GM21825 (cell line): Measurements from ENCODE around the gene ATP9A.
"Not testable (repeated sequence)": the region's sequence is repeated elsewhere in the genome, so short reads cannot be mapped to it uniquely, and the experiment has no call there.

Experiments used
- ATAC-seq: cut with Tn5 transposase; IDR thresholded peaks from one replicate; pipeline ENCODE4 v1.9.1; 2021; ENCODE audit warnings: mild to moderate bottlenecking, moderate library complexity; ENCODE audit not compliant: unreplicated experiment

ATP9A gene

DNA sequence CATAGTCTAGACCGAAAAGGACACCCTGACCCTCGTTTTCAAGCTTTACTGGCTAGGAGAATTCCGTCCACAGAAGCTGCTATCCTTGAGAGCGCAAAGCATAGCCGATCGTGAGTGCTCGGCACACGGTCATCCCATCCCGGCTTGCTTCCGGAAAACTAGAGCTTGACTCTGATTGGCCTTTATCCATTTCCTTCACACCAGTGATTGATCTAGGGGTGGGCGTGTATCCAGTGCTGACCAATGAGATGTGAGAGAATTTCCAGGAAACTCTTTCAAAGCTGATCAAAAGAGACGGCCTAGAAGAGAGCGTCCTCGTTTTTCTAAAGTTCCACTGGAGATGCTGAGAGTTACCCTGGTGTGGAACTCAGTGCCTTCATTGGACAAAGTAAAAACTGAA, 184.7 kb downstream of the ATP9A start:
- no peak for ATAC-seq

DNA sequence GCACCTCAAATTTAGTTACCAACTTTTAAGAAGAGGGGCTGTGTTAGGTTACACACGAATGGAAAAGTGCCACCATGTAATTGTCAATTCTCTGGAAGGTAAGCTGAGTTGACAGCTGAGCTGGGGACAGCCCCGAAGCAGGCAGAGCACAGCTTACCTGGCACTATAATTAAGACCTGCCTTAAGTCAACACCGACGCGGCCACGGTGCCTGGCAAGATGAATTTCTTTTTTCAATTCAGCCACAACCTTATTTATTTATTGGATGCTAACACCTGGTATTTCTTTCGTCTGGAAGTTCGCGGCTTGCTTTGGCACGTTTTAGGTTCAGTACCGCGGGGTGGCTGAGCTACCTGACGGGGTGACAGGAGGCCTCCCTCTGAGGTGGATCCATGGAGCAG, 185.1 kb downstream of the ATP9A start:
- ATAC-seq = no peak

DNA sequence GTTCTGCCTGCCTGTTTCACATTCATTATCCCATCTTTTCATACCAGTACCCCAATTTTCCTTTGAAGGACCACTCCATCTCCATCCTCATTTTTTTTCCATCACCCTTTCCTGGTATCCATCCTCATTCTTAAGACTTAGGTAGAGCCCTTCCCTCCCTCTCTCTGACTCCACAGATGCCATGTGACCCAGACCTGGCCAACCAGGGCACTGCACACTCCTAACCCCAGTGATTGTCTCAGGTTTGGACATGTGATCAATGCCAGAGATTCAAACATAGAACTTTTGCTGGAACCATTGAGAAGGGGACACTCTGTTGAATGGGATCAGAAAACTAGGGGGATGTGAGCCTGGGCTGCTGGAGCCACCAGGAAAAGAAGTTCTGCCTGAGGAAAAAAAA, 186.6 kb downstream of the ATP9A start:
- no peak for ATAC-seq

DNA sequence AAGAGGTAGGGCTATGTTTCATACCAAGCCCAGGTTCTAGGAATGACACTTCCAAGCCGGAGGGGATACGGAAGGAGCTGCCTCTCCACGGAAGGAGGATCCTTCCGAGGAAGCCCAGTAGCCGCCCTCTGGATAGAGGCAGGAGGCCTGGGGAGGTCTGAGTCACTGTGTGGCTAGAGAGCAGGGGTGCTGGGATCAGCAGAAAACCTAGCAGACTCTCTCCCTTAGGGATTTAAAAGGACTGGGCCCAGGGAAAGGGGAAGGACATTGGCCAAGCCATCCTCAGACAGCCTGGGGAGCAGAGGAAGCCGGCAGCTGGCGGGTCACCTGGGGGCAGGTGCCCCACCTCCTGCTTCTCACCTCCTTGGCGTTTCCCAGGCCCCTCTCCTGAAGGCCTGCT, 189.1 kb downstream of the ATP9A start:
- ATAC-seq = no peak

DNA sequence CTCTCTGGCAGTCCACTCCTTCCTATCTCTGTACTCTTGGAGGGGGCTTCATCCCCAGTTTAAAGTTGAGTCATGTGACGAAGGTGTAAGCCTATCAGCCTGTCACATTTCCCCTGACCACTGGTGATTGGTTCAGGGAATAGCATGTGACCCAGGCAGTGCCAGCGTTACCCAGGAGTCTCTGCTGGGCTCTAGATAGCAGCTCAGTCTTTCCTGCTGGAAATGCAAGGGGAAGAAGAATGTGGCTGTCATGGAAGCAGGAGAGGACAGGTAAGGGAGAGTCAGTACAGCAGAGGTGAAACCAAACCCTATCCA, 190.1 kb downstream of the ATP9A start:
- no peak for ATAC-seq

DNA sequence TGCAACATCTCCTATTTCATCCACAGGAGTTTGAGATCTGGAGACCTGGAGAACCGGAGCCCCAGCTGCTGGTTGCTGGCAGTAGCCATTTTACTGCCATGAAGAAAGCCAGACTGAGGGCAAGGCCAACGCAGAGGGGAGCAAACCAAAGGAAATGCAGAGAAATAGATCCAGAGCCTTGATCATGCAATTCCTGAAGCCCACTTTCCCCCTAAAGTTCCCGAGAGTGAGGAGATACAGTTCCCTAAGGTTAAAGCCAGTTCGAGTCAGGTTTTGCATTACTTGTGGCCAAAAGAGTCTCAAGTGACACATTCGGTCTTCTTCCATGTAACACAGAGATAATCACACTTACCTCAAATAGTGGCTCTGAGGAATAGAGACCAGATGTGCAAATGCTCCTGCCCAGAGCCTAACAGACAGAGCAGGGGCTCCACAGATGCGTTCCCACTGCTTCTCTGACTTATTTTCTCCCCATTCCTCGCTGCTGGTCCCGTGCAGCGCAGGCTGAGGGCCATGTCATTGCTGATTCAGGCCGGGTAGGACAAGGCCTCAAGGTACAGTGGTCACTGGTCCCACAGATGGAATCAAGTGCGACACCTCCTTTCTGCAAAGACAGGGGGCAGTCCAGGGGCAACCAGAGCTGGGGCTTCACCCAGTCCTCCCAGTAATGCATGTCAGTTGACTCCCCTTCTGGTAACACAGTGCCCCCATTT, 190.6 kb downstream of the ATP9A start:
- no peak for ATAC-seq

DNA sequence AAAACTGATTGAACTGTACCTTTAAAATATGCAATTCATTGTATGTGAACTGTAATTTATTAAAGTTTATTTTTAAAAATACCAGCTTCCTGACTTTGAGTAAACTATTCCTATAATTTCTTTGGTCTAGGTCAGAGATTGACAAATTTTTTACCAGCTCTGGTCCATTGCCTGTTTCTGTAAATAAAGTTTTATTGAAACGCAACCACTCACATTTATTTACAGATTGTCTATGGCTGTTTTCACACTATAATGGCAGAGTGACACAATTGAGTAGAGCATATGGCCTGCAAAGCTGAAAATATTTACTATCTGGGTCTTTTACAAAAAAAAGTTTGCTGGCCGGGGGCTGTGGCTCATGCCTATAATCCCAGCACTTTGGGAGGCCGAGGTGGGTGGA, 192.7 kb downstream of the ATP9A start:
- ATAC-seq = no peak

DNA sequence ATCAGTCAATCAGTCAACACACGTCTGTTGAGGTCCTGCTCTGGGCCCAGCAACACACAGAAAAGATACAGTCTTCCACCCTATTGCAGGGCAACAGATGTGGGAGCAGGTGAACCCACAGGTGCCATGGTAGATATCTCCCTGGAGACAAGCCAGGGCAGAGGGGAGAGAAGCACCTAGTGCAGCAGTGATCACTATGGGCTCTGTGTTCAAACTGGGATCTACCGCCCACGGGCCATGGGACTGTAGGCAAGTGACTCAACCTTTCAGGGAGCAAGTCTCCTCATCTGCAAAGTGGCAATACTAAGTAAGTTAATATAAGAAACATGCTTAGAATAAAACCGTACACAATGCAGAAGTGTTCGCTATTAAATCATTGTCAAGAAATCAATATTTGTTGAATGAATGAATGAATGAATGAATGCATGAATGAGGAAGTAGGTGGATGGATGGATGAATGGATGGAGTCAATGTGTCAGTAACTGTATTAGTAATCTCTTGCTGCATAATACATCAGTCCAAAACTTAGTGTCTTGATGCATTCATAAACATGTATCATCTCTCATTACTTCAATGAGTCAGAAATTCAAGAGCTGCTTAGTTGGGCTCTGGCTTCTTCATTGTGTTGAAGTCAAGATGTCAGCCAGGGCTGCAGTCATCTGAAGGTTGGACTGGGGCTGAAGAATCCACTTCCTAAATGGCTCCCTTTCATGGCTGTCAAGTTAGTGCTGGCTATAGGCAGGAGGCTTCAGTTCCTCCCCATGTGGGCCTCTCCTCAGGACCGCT, 193.7 kb downstream of the ATP9A start:
- no peak for ATAC-seq

DNA sequence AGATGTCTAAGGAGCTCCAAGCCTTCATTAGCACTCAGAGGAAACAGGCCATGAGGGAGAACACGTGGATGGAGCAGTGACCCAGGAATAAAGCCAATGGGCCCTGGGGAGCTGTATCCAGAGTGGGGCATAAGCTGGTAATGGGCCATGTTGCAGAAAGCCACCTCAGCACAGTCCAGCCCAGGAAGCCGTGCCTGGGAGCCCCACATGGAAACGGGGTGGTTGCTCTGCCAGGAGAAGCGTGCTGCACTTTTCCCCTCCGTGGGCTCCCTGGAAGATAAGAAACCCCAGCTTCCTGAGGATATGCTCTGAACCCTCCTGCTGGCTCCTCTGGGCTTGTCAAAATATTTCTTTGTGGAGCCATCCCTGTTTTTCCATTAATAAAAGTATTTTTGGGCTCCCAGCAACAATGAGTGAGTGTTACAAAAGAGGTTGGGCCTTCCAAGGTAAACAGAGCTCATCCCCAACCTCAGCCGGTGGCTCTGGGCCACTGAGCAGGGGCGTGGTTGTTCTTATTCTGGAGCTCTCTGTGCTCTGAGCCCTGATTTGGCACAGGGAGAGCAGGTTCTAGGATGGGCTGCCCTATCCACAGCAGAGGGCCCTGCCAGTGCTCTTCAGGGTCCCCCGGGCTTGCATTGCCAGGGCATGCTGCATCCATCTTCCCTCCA, 194.5 kb downstream of the ATP9A start:
- no peak for ATAC-seq

DNA sequence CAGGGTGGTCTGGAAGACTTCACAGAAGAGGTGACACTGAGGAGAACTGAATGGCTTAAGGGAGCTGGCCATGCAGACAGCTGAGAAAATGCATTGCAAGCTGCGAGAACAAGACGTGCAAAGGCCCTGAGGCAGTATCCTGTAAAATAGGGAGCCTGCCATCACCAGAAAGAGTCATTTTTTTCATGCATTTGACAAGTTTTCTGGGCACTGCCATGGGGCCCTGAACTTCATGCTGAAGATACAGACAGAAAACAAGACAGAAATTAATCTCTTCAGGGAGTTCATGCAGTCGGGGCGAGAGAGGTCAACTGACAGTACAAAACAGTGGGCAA, 196.8 kb downstream of the ATP9A start:
- ATAC-seq = no peak

DNA sequence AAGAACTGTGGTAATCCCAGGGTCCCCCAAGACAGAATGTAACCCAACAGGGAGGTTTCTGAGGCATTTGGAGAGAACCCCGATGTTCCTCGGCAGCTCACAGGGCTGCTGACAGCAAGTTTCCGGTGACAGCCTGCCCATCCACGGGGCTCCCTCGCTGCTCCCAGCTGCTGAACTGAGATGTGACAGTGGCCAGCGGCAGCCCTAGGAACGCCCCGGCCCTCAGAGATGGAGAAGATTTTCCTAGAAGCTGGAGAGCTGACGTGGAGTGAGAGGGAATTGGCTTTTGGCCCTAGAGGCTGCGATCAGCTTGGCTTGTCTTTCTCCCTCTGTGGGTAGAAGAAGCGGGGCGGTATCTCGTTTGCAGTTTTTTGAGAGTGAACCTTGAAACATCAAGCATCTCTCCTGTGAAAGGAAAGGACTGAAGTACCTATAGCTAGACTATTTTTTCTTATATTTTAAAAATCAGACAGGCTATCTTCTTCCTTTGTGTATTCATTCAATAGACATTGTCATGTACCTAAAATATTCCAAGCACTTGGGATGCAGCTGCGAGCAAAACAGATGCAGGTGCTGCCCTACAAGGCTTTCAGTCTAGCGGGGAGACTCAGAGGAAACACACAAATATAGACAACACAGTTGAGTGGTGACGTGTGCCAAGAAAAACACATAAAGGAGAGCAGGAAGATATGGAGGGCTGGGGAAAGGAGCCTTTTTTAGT, 197.3 kb downstream of the ATP9A start:
- ATAC-seq = no peak

DNA sequence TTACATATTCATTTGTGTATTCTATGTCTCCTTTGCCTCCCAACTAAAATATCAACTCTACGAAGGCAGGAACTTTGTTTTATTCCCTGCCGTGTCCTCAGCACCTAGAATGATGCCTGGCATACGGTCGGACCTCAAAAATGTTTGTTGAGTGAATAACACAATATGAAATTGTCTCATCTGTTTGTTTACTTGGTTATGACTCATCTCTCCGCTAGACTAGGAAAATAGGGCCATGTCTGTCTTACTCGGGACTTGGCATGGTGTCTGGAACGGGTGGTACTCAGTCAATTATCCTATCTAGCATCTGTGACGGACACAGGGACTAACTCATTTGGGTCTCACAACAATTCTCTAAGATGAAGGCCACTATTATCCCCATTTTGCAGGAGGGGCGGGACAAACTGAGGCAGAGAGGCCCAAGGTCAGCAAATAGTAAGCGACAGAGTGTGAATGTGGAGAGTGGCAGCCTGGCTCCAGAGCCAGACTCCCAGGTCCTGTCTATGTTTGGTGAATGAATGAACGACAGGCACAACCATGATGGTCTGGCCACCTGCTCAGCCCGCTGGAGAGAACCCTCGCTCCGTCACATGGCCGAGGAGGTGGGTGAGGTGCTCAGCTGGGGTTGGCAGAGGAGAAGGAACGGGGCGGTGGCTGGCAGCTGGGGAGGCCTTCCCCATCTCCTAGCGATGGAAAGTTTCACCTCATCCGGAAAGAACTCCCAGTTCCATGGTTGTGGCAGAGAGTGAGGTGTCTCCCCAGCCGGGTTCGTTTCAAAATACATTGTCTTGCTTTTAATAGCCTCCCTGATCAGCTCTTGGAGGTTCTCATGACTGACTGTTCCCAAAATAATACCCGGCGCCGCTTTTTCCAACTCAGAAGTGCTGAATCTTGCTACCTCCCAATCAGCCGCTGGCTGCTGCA, 198.1 kb downstream of the ATP9A start:
- ATAC-seq = no peak

DNA sequence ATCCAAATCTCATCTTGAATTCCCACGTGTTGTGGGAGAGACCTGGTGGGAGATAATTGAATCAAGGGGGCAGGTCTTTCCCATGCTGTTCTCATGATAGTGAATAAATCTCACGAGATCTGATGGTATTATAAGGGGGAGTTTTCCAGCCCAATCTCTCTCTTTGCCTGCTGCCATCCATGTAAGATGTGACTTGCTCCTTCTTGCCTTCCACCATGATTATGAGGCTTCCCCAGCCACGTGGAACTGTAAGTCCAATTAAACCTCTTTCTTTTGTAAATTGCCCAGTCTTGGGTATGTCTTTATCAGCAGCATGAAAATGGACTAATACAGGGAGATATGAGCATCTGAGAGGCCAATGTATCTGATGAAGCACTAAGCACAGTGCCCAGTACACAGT, 199.7 kb downstream of the ATP9A start:
- not testable (repeated sequence) for ATAC-seq

DNA sequence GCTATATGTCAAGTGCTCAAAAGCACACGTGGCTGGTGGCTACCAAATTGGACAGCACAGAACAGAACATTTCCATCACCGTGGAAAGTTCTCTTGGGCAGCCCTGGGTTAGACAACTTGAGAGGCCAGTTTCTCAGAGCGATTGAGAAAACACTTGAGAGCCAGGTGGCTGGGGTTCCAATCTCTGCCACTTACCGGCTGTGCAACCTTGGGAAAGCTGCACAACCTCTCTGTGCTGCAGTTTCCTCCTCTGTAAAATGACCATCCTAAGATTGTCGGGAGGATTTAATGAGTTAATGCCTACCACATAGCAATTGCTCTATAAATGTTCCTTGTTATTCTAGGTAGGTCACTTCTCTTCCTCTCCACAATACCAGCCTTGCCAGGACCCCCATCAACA, 200.6 kb downstream of the ATP9A start:
- ATAC-seq = no peak

DNA sequence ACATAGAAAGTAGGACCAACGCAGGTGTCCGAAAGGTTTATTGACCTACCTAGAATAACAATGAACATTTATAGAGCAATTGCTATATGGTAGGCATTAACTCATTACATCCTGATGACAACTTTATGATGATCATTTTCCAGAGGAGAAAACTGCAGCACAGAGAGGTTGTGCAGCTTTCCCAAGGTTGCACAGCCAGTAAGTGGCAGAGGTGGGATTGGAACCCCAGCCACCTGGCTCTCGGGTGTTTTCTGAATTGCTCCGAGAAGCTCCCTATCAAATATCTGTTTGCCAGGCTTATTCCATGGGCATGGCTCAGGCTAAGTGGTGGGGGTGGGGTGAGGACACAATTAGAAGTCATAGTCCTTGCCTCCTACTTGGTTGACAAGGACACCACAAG, 201.6 kb downstream of the ATP9A start:
- no peak for ATAC-seq

DNA sequence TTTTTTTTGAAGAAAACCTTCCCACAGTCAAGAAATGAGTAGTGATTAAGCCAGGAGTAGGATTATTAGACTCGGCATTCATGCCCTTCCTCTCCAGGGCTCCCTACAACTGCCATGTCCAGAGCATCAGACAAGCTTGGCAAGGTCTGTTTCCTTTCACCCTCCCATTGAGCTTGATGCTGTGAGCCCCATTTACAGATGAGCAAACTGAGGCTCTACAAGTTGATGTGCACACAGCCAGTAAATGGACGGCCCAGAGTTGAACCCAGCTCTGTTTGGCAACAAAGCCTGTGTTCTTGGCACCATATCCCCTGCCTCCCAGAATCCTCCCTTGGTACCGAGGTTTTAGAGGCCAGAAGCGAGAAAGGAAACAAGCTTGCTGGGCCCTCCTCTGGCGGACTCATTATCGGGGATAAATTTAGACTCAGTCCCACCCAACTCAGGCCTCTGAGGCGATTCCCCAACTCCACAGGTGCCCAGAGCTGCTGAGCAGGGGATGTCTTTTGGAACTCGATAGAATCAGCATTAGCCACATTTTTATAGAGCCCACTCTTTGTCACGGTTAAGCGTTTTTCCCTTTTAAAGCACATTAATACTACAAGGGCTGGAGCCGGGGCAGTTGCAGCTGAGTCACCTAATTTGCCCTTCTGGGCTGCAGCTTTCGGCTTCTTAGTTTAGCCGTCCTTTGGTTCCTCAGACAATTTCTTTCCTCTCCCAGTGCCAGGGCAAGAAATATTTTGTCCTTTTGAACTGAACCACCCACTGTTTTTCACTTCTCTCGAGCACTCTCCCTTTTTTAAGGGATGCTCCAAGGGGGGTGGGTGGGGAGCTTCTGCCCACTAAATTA, 202.7 kb downstream of the ATP9A start:
- ATAC-seq = no peak

DNA sequence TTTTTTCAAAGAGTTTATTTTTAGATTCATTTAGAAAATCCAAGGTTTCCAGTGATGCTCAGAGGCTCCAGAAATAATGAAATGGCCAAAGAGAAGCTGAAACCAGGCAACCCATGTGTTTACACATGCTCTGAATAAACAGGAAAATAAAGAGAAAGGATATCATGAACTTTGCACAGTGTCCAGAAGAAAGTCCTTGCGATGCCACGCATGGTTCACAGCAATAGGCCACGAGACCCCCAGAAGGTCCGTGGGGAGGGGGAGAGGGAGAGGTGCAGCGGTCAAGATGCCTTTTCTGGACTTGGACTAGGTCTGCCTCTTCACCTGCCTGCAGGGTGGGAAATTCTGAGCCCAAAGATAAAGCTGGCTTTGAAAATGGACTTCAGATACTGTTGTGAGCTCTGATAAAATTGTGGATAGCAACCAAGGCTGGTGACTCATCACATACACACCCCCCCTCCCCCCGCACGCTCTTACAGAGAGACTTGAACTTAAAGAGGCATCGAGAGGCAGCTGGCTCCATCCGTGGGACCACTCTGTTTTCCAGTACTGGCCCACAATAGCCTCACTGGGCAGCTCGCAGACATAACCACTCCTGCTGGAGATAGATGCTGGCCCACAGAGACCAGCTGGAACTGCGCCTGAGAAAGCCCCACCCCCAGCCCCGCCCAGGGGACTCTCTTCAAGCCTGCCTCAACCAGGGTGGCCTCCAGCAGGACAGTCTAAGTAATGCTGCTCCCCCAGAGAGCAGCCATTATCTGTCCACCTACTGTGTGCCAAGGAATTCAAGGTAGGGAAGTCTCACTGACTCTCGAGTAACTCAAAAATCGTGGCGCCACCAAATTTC, 204.5 kb downstream of the ATP9A start:
- no peak for ATAC-seq

DNA sequence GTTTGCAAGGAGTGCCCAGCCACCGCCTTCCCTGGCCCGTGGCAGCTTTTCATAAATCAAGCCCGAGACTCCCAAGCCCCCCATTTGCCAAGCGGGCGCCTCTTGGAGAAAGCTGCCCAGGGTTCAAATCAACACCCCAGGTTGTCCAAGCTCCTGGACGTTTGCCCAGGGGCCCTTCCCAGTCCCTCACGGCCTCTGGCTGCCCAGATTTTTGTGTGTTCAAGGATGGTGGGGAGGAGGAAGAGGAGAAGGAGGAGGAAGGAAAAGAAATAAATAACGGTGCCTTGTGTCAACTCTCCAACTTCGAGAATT, 205.1 kb downstream of the ATP9A start:
- no peak for ATAC-seq
